ENCODE data around the gene FAM78B. TPM values are rescaled to one million over a fixed set of nuclear protein-coding genes. Genes with fewer than 3 reads are reported as not detected.

The FAM78B gene
- total and polyA plus RNA-seq, 4 donors = 0.30 to 1.4 (median 0.46) TPM

DNA sequence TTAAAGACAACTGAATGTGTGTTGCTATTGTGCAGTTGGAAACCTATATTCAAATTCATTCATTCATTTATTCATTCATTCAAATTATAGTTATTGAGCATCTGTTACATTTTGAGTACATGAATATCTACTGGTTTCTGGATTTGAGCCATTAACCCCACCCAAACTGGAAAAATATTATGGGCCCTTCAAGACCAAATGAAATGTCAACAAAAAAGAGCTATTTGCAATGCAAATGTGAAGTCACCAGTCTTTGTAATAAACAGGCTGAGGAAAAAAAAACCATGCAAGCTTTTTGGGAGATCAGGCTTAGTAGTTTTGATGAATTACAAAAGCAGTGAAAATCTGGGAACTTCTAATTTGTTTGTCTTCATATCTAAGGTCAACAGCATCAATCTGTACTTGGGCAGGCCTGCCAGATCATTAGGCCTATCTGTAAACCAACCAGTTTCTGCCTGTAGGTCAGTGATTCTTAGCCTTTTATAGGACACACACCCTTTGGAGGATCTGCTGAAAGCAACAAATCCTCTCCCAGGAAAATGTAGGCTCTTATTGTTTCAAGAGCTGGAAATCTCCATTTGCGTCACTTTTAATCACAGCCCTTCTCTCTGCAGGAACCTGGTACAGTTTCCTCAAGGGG lies 134.7 kb downstream of the FAM78B start:
- no peak for ATAC-seq (ENCODE audit: insufficient read depth, low FRiP score)
- 96 to 97% methylated on average over 1 of the region's 1 CpG for WGBS, 2 donors
- TF ChIP-seq, protein P1, sequence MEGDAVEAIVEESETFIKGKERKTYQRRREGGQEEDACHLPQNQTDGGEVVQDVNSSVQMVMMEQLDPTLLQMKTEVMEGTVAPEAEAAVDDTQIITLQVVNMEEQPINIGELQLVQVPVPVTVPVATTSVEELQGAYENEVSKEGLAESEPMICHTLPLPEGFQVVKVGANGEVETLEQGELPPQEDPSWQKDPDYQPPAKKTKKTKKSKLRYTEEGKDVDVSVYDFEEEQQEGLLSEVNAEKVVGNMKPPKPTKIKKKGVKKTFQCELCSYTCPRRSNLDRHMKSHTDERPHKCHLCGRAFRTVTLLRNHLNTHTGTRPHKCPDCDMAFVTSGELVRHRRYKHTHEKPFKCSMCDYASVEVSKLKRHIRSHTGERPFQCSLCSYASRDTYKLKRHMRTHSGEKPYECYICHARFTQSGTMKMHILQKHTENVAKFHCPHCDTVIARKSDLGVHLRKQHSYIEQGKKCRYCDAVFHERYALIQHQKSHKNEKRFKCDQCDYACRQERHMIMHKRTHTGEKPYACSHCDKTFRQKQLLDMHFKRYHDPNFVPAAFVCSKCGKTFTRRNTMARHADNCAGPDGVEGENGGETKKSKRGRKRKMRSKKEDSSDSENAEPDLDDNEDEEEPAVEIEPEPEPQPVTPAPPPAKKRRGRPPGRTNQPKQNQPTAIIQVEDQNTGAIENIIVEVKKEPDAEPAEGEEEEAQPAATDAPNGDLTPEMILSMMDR (IDR thresholded peaks at IDR 0.05; ENCODE audit: control extremely low read depth, extremely low read depth) = no peak

DNA sequence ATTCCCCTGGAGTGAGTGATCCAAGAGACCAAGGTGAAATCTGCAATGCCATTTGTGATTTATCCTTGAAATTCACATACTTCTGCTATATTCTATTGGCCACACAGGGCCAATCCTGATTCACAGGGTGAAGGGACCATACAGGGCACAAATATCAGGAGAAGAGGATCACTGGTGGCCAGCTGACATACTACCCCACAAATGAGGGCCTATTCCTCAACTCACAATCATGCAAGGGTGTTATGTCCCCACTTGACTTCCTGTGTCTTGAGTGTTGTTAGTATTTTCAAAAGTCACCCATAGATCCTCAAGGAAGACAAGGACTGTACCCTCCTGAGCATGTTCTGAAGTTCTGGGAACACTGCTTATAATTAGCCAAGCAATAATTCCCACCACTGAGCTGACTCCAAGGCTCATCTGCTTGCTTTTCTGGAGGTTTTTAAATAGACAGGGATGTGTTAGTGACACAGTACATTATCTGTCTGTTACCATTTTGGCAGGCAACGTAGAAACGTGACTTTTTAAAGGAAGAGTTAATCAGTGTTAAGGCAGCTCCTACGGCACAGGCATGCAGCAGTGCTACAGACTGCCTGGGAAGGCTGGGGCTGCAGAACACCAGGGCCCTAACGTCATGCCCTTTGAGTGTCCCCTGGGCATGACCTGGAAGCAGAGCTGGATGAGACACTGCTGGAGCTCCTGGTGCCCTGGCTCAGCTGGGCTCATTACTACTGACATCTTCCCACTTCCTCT lies 137.4 kb downstream of the FAM78B start:
- TF ChIP-seq, protein P1 (IDR thresholded peaks at IDR 0.05; ENCODE audit: control extremely low read depth, extremely low read depth) = no peak
- peaks cover 0 to 2% (median 0%) of the 10 kb centered on the region in 4 donors for H3K9me3 ChIP-seq (ENCODE audit: control insufficient read depth in 4 of 4, insufficient read depth in 3 of 4, low read length in 3 of 4)
- H3K27me3 ChIP-seq (ENCODE audit: control insufficient read depth in 3 of 3, insufficient read depth in 3 of 3, low read length in 2 of 3) = no peaks in the 10 kb centered on the region
- DNase-seq (no peak), ATAC-seq (ENCODE audit: insufficient read depth, low FRiP score) (no peak)
- whole genome bisulfite sequencing, 2 donors = 65 to 80% methylated on average over 4 of the region's 4 CpGs
- H3K27ac ChIP-seq (ENCODE audit: low read depth in 1 of 2, low read length in 1 of 2) = no peak overlapping the region
- no peaks in the 10 kb centered on the region for H3K36me3 ChIP-seq (ENCODE audit: control insufficient read depth in 4 of 4, insufficient read depth in 4 of 4, low read length in 4 of 4)
- no peak overlapping the region for H3K9ac ChIP-seq (ENCODE audit: insufficient read depth in 1 of 2, low read length in 2 of 2)
- no peak overlapping the region for H3K4me3 ChIP-seq
- no peaks in the 10 kb centered on the region for H3K4me1 ChIP-seq (ENCODE audit: control insufficient read depth in 5 of 5, insufficient read depth in 5 of 5, low read length in 5 of 5)

More for the DNA sequence above, 134.7 kb downstream of the FAM78B start:
- no peaks in the 10 kb centered on the region for H3K4me1 ChIP-seq (ENCODE audit: control insufficient read depth in 5 of 5, insufficient read depth in 5 of 5, low read length in 5 of 5)
- no peak overlapping the region for H3K9ac ChIP-seq (ENCODE audit: insufficient read depth in 1 of 2, low read length in 2 of 2)
- peaks cover 0 to 8% (median 0%) of the 10 kb centered on the region in 4 donors for H3K9me3 ChIP-seq (ENCODE audit: control insufficient read depth in 4 of 4, insufficient read depth in 3 of 4, low read length in 3 of 4)
- no peaks in the 10 kb centered on the region for H3K27me3 ChIP-seq (ENCODE audit: control insufficient read depth in 3 of 3, insufficient read depth in 3 of 3, low read length in 2 of 3)
- no peak overlapping the region for H3K27ac ChIP-seq (ENCODE audit: low read depth in 1 of 2, low read length in 1 of 2)
- no peak for DNase-seq
- H3K4me3 ChIP-seq = no peak overlapping the region
- no peaks in the 10 kb centered on the region for H3K36me3 ChIP-seq (ENCODE audit: control insufficient read depth in 4 of 4, insufficient read depth in 4 of 4, low read length in 4 of 4)

DNA sequence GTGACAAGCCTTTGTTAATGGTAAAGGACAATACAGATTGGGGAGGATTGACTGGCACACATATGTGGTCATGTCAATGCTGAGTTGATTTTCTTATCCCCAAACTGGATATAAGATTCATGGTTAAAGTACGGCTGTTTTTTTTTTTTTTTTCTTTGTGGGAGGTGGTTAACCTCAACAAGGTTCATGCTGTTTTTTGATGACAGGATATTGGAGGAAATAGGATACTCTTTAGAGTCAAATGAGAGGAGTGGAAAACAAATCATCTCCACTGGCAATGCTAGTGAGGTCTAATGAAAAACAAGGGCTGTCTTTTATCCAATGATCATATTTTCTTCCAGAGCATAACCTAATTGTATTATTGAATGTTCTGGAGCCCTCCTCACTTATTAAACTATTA lies 140.2 kb downstream of the FAM78B start:
- Histone ChIP-seq H3K4me1 (ENCODE audit: control insufficient read depth in 5 of 5, insufficient read depth in 5 of 5, low read length in 5 of 5) (no peaks in the 10 kb centered on the region), H3K27me3 (ENCODE audit: control insufficient read depth in 3 of 3, insufficient read depth in 3 of 3, low read length in 2 of 3) (no peaks in the 10 kb centered on the region), H3K9ac (ENCODE audit: insufficient read depth in 1 of 2, low read length in 2 of 2) (no peak overlapping the region), H3K27ac (ENCODE audit: low read depth in 1 of 2, low read length in 1 of 2) (no peak overlapping the region), H3K36me3 (ENCODE audit: control insufficient read depth in 4 of 4, insufficient read depth in 4 of 4, low read length in 4 of 4) (no peaks in the 10 kb centered on the region), H3K9me3 (ENCODE audit: control insufficient read depth in 4 of 4, insufficient read depth in 3 of 4, low read length in 3 of 4) (no peaks in the 10 kb centered on the region), H3K4me3 (no peak overlapping the region)
- ATAC-seq (ENCODE audit: insufficient read depth, low FRiP score) = no peak
- 77 to 85% methylated on average over 1 of the region's 1 CpG for WGBS, 2 donors
- TF ChIP-seq, protein P1 (IDR thresholded peaks at IDR 0.05; ENCODE audit: control extremely low read depth, extremely low read depth) = no peak
- DNase-seq = no peak
